SK-N-SH (cell line): Measurements from ENCODE around the gene MEIOC. TPM values are rescaled to one million over a fixed set of nuclear protein-coding genes. Genes with fewer than 3 reads are reported as not detected.

Experiments used
- CTCF ChIA-PET: fragments of 300-600, 350-600 bp; formaldehyde crosslinking; extraction: SDS; loops from one replicate; lab custom pipeline; 2021; lab: Yijun Ruan, JAX
- POLR2A ChIA-PET: fragments of 350-600 bp; sonication (Branson Sonifier 250); formaldehyde crosslinking; extraction: SDS; loops from one replicate; lab custom pipeline; 2020; ENCODE audit warnings: antibody characterized with exemption, inconsistent platforms; lab: Yijun Ruan, JAX
- DNase-seq: peaks from one replicate; pipeline ENCODE4 v3.0.0; 2012
- H2AFZ ChIP-seq: fragments of 200-600 bp; sonication (generic); 2 replicates; pipeline ENCODE4 v1.8.1; 2016; ENCODE audit warnings: antibody characterized with exemption, mild to moderate bottlenecking, low read depth
- H3F3A ChIP-seq: fragments of 200-600 bp; sonication (generic); replicated peaks from 2 replicates; pipeline ENCODE3; 2016; ENCODE audit warnings: antibody characterized with exemption, mild to moderate bottlenecking; ENCODE audit not compliant: insufficient read depth
- H3K27ac ChIP-seq, 2 experiments: fragments of 200-500 bp in 1 of 2; fragments of 200-600 bp in 1 of 2; sonication (Bioruptor generic) in 1 of 2; sonication (generic), shearing (Covaris generic) in 1 of 2; 2 replicates each; pipeline versions ENCODE4 v1.5.1 to v1.6.1; 2014 to 2016; ENCODE audit warnings: low read depth in 2 of 2, inconsistent platforms in 1 of 2, low read length in 1 of 2, mild to moderate bottlenecking in 1 of 2, mixed read lengths in 1 of 2
- H3K27me3 ChIP-seq: fragments of 200-600 bp; sonication (generic), shearing (Covaris generic); 2 replicates; pipeline ENCODE4 v1.6.1; 2016; ENCODE audit warnings: mixed run types; ENCODE audit not compliant: insufficient read depth
- H3K36me3 ChIP-seq, 2 experiments: fragments of 200-500 bp in 1 of 2; fragments of 200-600 bp in 1 of 2; sonication (Bioruptor generic) in 1 of 2; sonication (generic) in 1 of 2; replicated peaks in 1 of 2; 2 replicates each; pipeline versions ENCODE3 to v1.5.1; 2014 to 2016; ENCODE audit warnings: low read length in 1 of 2, mild to moderate bottlenecking in 1 of 2; ENCODE audit not compliant: insufficient read depth in 2 of 2, control insufficient read depth in 1 of 2
- H3K4me1 ChIP-seq, 2 experiments: fragments of 200-500 bp in 1 of 2; fragments of 200-600 bp in 1 of 2; sonication (Bioruptor generic) in 1 of 2; sonication (generic), shearing (Covaris generic) in 1 of 2; 2 replicates each; pipeline versions ENCODE4 v1.5.1 to v1.6.1; 2014 to 2016; ENCODE audit warnings: low read depth in 1 of 2, low read length in 1 of 2, mixed run types in 1 of 2; ENCODE audit not compliant: insufficient read depth in 2 of 2, control insufficient read depth in 1 of 2
- H3K4me2 ChIP-seq: fragments of 200-600 bp; sonication (generic), shearing (Covaris generic); 2 replicates; pipeline ENCODE4 v1.6.1; 2017; ENCODE audit warnings: mixed run types
- H3K4me3 ChIP-seq, 2 experiments: fragments of 200-500 bp in 1 of 2; fragments of 200-600 bp in 1 of 2; sonication (Bioruptor generic) in 1 of 2; sonication (generic), shearing (Covaris generic) in 1 of 2; 2 replicates each; pipeline versions ENCODE4 v1.5.1 to v1.8.1; 2014 to 2016; ENCODE audit warnings: low read depth in 2 of 2, inconsistent platforms in 1 of 2, low read length in 1 of 2, mild to moderate bottlenecking in 1 of 2, mixed read lengths in 1 of 2, moderate library complexity in 1 of 2
- H3K79me2 ChIP-seq: fragments of 200-600 bp; sonication (generic); 2 replicates; pipeline ENCODE4 v1.8.1; 2017; ENCODE audit warnings: mild to moderate bottlenecking; ENCODE audit not compliant: insufficient read depth
- H3K9ac ChIP-seq: fragments of 200-600 bp; sonication (generic); 2 replicates; pipeline ENCODE4 v1.6.1; 2017; ENCODE audit warnings: mixed run types
- H3K9me2 ChIP-seq: fragments of 200-600 bp; sonication (generic); 2 replicates; pipeline ENCODE4 v1.6.1; 2017; ENCODE audit warnings: mixed run types
- H3K9me3 ChIP-seq: fragments of 200-600 bp; sonication (generic); 2 replicates; pipeline ENCODE4 v1.6.1; 2017; ENCODE audit warnings: mixed run types, mild to moderate bottlenecking, moderate library complexity
- H4K20me1 ChIP-seq: fragments of 200-600 bp; sonication (generic); 2 replicates; pipeline ENCODE4 v1.6.1; 2017; ENCODE audit warnings: mild to moderate bottlenecking, mixed run types; ENCODE audit not compliant: insufficient read depth
- ELF1 ChIP-seq: IDR thresholded peaks from 2 replicates; pipeline ENCODE4 v1.4.0; 2012
- FOXM1 ChIP-seq: IDR thresholded peaks from 2 replicates; pipeline ENCODE4 v1.4.0; 2012; ENCODE audit warnings: low read depth, mild to moderate bottlenecking
- GABPA ChIP-seq: IDR thresholded peaks from 2 replicates; pipeline ENCODE4 v1.4.0; 2012; ENCODE audit warnings: low read depth, mild to moderate bottlenecking
- MEF2A ChIP-seq: IDR thresholded peaks from 2 replicates; pipeline ENCODE4 v1.4.0; 2012; ENCODE audit warnings: low read depth, borderline replicate concordance
- RXRA ChIP-seq: IDR thresholded peaks from 2 replicates; pipeline ENCODE4 v1.4.0; 2012; ENCODE audit warnings: low read depth, mild to moderate bottlenecking, borderline replicate concordance
- SMC3 ChIP-seq: IDR thresholded peaks from 2 replicates; pipeline ENCODE4 v1.6.1; 2012; ENCODE audit warnings: low read depth, low read length, improper control_type of control experiment
- TCF12 ChIP-seq: IDR thresholded peaks from 2 replicates; pipeline ENCODE4 v1.4.0; 2012
- WGBS: methylation state at CpG from one replicate; pipeline ENCODE4 v1.1.6; 2017; ENCODE audit warnings: low lambda C conversion rate; 5-methylcytosine and 5-hydroxymethylcytosine counted together
- polyA plus RNA-seq, 3 experiments: library from polyadenylated mRNA; depleted of rRNA; stranded (reverse); fragments of >200 nt; gene quantifications; 2 replicates each; pipeline ENCODE4 v1.2.3, GENCODE V29; 2012
- TF ChIP-seq, protein P1 (sequence below): IDR thresholded peaks from 2 replicates; pipeline ENCODE4; 2012
- TF ChIP-seq, protein P2 (sequence below): IDR thresholded peaks from 2 replicates; pipeline ENCODE4 v1.4.0; 2012; ENCODE audit warnings: low read depth, borderline replicate concordance
- TF ChIP-seq, protein P3 (sequence below): fragments of 200-600 bp; sonication (generic); IDR thresholded peaks from 2 replicates; pipeline ENCODE4 v1.6.1; 2017; ENCODE audit warnings: antibody characterized with exemption, mild to moderate bottlenecking, moderate library complexity

Gene MEIOC
- polyA plus RNA-seq, 1 of the 3 experiments (the other 2 are of a cell fraction) = 1.3 TPM

DNA sequence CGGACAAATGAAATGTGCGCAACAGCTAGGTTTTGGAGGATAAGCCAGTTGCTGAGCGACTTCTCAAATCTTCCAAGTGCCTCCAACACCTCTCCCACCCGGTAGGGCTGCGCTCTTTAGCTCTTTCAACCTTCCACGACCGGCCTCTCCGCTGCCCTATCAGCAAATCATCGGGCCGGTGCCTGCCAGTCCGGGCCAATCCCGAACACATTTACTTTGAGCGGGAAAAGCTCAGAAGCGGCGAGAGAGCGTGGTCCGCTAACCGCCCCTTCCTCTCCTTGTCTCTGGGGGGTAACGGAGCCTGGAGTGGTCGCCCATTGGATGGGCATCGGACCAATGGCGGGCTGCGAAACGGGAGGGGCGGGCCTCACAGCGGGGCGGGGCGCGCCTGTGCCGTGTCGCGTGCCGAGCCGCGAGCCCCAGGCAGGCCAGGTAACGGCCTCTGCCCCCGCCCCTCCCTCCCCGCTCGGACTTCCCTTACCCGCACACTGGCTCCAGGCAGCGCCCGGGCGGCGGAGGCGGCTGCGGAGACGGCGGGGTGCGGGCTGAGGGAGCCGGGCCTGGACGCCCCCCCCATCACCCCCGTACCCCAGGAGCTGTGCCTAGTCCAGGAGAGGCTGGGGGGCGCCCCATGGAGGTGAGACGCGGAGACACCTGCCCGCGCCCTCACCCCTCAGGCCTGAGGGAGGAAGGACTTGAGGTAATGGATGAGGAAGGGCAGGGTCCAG is at the start of gene MEIOC (continued):
- TF ChIP-seq, protein P1, sequence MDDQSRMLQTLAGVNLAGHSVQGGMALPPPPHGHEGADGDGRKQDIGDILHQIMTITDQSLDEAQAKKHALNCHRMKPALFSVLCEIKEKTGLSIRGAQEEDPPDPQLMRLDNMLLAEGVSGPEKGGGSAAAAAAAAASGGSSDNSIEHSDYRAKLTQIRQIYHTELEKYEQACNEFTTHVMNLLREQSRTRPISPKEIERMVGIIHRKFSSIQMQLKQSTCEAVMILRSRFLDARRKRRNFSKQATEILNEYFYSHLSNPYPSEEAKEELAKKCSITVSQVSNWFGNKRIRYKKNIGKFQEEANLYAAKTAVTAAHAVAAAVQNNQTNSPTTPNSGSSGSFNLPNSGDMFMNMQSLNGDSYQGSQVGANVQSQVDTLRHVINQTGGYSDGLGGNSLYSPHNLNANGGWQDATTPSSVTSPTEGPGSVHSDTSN = no peak
- TF ChIP-seq, protein P2, sequence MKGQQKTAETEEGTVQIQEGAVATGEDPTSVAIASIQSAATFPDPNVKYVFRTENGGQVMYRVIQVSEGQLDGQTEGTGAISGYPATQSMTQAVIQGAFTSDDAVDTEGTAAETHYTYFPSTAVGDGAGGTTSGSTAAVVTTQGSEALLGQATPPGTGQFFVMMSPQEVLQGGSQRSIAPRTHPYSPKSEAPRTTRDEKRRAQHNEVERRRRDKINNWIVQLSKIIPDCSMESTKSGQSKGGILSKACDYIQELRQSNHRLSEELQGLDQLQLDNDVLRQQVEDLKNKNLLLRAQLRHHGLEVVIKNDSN = no peak
- TF ChIP-seq MEF2A = no peak
- TF ChIP-seq RXRA = no peak
- no peak for TF ChIP-seq FOXM1
- TF ChIP-seq, protein P3, sequence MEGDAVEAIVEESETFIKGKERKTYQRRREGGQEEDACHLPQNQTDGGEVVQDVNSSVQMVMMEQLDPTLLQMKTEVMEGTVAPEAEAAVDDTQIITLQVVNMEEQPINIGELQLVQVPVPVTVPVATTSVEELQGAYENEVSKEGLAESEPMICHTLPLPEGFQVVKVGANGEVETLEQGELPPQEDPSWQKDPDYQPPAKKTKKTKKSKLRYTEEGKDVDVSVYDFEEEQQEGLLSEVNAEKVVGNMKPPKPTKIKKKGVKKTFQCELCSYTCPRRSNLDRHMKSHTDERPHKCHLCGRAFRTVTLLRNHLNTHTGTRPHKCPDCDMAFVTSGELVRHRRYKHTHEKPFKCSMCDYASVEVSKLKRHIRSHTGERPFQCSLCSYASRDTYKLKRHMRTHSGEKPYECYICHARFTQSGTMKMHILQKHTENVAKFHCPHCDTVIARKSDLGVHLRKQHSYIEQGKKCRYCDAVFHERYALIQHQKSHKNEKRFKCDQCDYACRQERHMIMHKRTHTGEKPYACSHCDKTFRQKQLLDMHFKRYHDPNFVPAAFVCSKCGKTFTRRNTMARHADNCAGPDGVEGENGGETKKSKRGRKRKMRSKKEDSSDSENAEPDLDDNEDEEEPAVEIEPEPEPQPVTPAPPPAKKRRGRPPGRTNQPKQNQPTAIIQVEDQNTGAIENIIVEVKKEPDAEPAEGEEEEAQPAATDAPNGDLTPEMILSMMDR = peak; percentile 47
- no peak for TF ChIP-seq GABPA
- TF ChIP-seq TCF12 = no peak
- no peak for TF ChIP-seq SMC3

DNA sequence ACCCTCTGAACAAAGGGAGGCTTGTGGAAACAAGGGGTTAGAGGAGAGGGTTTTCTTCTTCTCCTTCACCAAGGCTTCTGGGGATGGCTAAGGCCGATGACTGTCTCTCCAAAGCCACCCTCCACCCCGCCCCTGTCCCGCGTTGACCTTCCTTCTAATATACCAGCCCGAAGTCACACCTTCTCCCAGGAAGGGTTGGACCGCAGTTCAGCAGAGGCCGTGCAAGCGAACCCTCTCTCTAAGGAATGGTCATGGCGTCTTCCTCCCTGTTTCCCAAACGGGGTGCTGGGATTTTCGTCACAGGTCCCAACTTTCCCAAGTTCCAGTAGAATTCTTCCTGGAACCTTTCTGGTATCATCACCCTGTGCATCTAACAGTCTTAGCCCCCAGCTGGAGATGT is 49.6 kb upstream of the MEIOC start:
- Histone ChIP-seq H3K4me3 (no peak overlapping the region), H3K9ac (no peak overlapping the region), H4K20me1 (no peaks in the 10 kb centered on the region), H3K27ac (no peak overlapping the region), H3K4me2 (no peak overlapping the region), H3K4me1 (peaks cover 20 to 40% of the 10 kb centered on the region in 2 experiments), H3K9me3 (no peaks in the 10 kb centered on the region), H3K79me2 (no peaks in the 10 kb centered on the region), H3F3A (no peaks in the 10 kb centered on the region), H3K27me3 (no peaks in the 10 kb centered on the region), H3K9me2 (no peaks in the 10 kb centered on the region), H2AFZ (no peak overlapping the region), H3K36me3 (no peaks in the 10 kb centered on the region)
- ChIA-PET POLR2A (no interaction called here), CTCF (no interaction called here)
- 95% methylated on average over 11 of the region's 11 CpGs for WGBS
- no peak for DNase-seq
- TF ChIP-seq ELF1 = no peak
